Loucy (cell line): ENCODE measurements around the gene TLE5.

Experiments used
- EZH2phosphoT487 ChIP-seq: fragments of 200-600 bp; IDR thresholded peaks from 2 replicates; pipeline ENCODE4 v1.6.1; 2018; ENCODE audit warnings: antibody characterized with exemption, mild to moderate bottlenecking, moderate library complexity, borderline replicate concordance
- TF ChIP-seq, protein P1 (sequence below): fragments of 200-600 bp; sonication (generic); conservative IDR thresholded peaks from 2 replicates; pipeline ENCODE4 v1.5.1; 2014; ENCODE audit warnings: mild to moderate bottlenecking, antibody characterized with exemption, low read length

DNA sequence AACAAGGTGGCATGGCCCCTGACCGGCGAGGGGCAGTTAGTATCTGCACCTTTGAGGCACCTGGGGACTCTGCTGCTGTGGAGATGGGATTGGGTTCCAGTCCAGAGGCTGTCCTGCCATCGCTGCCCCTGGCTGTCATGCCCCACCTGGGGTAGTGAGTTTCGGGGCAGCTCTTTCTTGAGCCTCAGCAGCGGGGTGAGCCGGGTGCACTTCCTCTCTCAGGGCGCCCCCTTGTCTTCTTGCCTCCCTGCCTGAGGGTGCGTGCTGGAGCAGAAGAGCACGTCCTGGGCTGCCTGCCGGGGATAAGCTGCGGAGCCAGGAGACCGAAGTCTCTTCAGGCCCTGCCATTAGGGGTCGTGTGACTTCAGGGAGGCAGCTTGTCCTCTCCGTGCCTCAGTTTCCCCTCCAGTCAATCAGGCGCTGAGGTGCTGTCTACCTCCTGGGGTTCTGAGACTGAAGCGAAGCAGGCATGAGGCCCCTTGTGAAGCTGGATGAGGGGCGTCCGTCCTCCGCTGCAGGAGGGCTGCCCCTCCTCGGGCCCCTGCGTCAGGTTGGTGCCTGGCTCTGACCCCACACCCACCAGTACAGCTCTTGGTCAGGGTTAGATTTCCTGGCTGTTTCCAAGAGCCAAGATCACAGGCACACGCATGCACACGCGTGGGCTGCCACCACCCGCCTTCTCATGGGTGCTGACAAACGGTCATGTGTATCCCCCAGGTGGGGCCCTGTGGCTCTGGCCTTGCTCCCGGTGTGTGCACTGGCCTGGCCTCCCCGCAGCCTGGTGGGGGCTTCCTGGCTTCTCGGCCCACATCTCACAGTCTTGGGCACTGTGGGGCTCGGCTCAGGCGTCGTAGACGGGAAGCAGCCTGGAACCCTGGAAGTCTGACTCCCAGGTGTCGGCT, 40.2 kb upstream of the TLE5 start:
- TF ChIP-seq, protein P1, sequence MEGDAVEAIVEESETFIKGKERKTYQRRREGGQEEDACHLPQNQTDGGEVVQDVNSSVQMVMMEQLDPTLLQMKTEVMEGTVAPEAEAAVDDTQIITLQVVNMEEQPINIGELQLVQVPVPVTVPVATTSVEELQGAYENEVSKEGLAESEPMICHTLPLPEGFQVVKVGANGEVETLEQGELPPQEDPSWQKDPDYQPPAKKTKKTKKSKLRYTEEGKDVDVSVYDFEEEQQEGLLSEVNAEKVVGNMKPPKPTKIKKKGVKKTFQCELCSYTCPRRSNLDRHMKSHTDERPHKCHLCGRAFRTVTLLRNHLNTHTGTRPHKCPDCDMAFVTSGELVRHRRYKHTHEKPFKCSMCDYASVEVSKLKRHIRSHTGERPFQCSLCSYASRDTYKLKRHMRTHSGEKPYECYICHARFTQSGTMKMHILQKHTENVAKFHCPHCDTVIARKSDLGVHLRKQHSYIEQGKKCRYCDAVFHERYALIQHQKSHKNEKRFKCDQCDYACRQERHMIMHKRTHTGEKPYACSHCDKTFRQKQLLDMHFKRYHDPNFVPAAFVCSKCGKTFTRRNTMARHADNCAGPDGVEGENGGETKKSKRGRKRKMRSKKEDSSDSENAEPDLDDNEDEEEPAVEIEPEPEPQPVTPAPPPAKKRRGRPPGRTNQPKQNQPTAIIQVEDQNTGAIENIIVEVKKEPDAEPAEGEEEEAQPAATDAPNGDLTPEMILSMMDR = no peak
- no peak for TF ChIP-seq EZH2phosphoT487
